Fibroblast of lung (primary cell): ENCODE data around the gene CAMTA1. TPM values are rescaled to one million over a fixed set of nuclear protein-coding genes. Genes with fewer than 3 reads are reported as not detected.

Experiments
- DNase-seq, 2 donors: peaks; one replicate each; pipeline versions ENCODE4 v3.0.0 to v3.0.0-alpha.2; 2010; ENCODE audit warnings: low read depth in 2 of 2
- H2AFZ ChIP-seq: 2 replicates; pipeline ENCODE4 v1.5.1; 2012; ENCODE audit warnings: low read length, control low read depth, inconsistent platforms
- H3K27ac ChIP-seq: 2 replicates; pipeline ENCODE4 v1.5.1; 2011; ENCODE audit warnings: low read length, control low read depth; ENCODE audit not compliant: insufficient read depth
- H3K27me3 ChIP-seq: 2 replicates; pipeline ENCODE4 v1.5.1; 2011; ENCODE audit warnings: mild to moderate bottlenecking, low read length; ENCODE audit not compliant: control insufficient read depth, insufficient read depth
- H3K36me3 ChIP-seq: 2 replicates; pipeline ENCODE4 v1.5.1; 2011; ENCODE audit warnings: low read length; ENCODE audit not compliant: control insufficient read depth, insufficient read depth
- H3K4me1 ChIP-seq: 2 replicates; pipeline ENCODE4 v1.5.1; 2011; ENCODE audit warnings: low read length; ENCODE audit not compliant: control insufficient read depth, insufficient read depth; ENCODE audit errors: extremely low read depth
- H3K4me2 ChIP-seq: 2 replicates; pipeline ENCODE4 v1.5.1; 2011; ENCODE audit warnings: low read length, control low read depth; ENCODE audit not compliant: insufficient read depth; ENCODE audit errors: extremely low read depth
- H3K4me3 ChIP-seq, 4 experiments: fragments of 200-600 bp in 1 of 4; sonication (generic) in 1 of 4; replicated peaks in 1 of 4; 2 replicates each; pipeline ENCODE4 v1.5.1; 2011 to 2016; ENCODE audit warnings: low read length in 4 of 4, low read depth in 3 of 4, mild to moderate bottlenecking in 3 of 4, control low read depth in 2 of 4, inconsistent platforms in 1 of 4, mixed read lengths in 1 of 4; ENCODE audit not compliant: insufficient read depth in 1 of 4; ENCODE audit errors: control extremely low read depth in 1 of 4
- H3K79me2 ChIP-seq: 2 replicates; pipeline ENCODE4 v1.5.1; 2012; ENCODE audit warnings: mild to moderate bottlenecking, low read length, inconsistent platforms; ENCODE audit not compliant: control insufficient read depth, insufficient read depth
- H3K9ac ChIP-seq: 2 replicates; pipeline ENCODE4 v1.5.1; 2011; ENCODE audit warnings: mild to moderate bottlenecking, low read length, control low read depth; ENCODE audit not compliant: insufficient read depth
- H3K9me3 ChIP-seq: 2 replicates; pipeline ENCODE4 v1.5.1; 2012; ENCODE audit warnings: low read depth, low read length; ENCODE audit not compliant: control insufficient read depth, insufficient read depth
- H4K20me1 ChIP-seq: 2 replicates; pipeline ENCODE4 v1.5.1; 2011; ENCODE audit warnings: low read length; ENCODE audit not compliant: control insufficient read depth, insufficient read depth; ENCODE audit errors: extremely low read depth
- EZH2 ChIP-seq: IDR thresholded peaks from 2 replicates; pipeline ENCODE4 v1.5.1; 2012; ENCODE audit warnings: low read length, control low read depth, mild to moderate bottlenecking; ENCODE audit errors: missing control alignments
- polyA plus RNA-seq, 2 donors: library from polyadenylated mRNA; depleted of rRNA in 1 of 2; stranded (reverse) in 1 of 2; unstranded in 1 of 2; fragments of >200 nt; gene quantifications; 2 replicates each; pipeline ENCODE4 v1.2.1, GENCODE V29; 2011 to 2012; ENCODE audit warnings: missing spikeins in 1 of 2
- total RNA-seq: library from RNA; depleted of rRNA; stranded (reverse); fragments of >200 nt; gene quantifications from 2 replicates; pipeline ENCODE4 v1.2.1, GENCODE V29; 2014
- TF ChIP-seq, protein P1 (sequence below), 2 donors: IDR thresholded peaks in 1 of 2; conservative IDR thresholded peaks in 1 of 2; 1 replicate in 1 of 2; 2 replicates in 1 of 2; pipeline ENCODE4 v1.5.1; 2011 to 2012; ENCODE audit warnings: low read length in 2 of 2, control low read depth in 1 of 2, inconsistent platforms in 1 of 2, low read depth in 1 of 2, mild to moderate bottlenecking in 1 of 2

Gene CAMTA1
- total and polyA plus RNA-seq, 2 donors (not counting 1 experiment from before 2014, with no cell fraction given) = 47.6 to 86.0 TPM

DNA sequence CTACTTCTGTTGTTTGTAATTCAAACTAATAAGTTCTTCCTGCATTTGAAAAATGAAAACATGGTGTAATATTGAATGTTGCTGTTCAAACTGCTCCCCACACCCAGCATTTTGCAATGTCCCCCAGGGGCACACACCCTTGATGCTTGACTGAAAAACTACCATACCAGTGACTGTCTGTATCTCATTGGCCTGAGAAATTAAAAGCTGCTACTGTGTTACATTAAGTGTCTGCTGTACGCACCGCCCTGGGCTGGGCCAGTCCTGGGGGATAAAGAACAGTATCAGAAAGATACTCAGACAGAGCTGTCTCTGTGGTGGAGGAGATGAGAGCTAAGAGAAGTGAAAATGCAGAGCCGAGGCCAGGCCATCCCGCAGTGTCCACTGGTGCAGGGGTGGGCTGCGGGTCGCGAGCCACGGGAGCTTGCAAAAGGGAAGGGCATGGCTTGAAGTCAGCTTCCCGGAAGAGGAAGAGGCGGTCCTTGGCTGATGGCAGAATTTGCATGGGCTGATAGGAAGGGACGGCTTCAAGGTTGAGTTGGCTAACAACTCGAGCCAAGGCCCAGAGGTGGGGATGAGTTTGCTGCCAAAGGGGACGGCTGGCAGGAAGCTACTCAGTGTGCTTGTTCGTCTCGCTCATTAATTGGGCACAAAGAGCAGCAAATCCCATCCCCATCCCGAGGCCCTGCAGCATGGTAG lies 656.0 kb downstream of the CAMTA1 start:
- Histone ChIP-seq H3K4me1 (no peaks in the 10 kb centered on the region), H3K27ac (no peak overlapping the region), H4K20me1 (no peaks in the 10 kb centered on the region), H3K9me3 (no peaks in the 10 kb centered on the region), H3K9ac (no peak overlapping the region), H3K79me2 (no peaks in the 10 kb centered on the region), H3K4me2 (no peak overlapping the region), H2AFZ (no peak overlapping the region), H3K36me3 (no peaks in the 10 kb centered on the region), H3K27me3 (no peaks in the 10 kb centered on the region), H3K4me3 (no peak overlapping the region)
- no peak for DNase-seq
- TF ChIP-seq, protein P1, sequence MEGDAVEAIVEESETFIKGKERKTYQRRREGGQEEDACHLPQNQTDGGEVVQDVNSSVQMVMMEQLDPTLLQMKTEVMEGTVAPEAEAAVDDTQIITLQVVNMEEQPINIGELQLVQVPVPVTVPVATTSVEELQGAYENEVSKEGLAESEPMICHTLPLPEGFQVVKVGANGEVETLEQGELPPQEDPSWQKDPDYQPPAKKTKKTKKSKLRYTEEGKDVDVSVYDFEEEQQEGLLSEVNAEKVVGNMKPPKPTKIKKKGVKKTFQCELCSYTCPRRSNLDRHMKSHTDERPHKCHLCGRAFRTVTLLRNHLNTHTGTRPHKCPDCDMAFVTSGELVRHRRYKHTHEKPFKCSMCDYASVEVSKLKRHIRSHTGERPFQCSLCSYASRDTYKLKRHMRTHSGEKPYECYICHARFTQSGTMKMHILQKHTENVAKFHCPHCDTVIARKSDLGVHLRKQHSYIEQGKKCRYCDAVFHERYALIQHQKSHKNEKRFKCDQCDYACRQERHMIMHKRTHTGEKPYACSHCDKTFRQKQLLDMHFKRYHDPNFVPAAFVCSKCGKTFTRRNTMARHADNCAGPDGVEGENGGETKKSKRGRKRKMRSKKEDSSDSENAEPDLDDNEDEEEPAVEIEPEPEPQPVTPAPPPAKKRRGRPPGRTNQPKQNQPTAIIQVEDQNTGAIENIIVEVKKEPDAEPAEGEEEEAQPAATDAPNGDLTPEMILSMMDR (conservative IDR thresholded peaks at IDR 0.05 in 1 of 2, IDR thresholded peaks at IDR 0.05 in 1 of 2; ENCODE audit: low read depth in 1 of 2, low read length in 2 of 2) = no peak
- TF ChIP-seq EZH2 = no peak

DNA sequence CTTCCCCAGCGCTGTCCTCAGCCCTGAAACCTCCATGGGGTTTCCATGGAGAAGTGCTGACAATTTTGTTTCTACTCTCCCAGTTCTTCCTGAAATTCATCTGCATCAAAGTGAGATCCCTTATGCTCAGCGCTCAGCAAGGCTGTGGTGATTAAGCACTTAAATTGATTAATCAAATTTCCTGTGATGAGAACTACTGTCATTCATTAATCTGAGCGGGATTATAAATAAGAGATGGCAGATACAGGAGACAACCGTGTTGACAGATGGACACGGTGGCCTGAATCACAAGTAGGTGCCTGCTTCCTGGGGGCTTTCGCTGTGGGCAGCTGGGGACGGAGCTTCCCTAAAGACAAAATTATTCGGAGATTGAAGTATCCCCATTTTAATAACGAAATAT lies 656.8 kb downstream of the CAMTA1 start:
- Histone ChIP-seq H3K79me2 (no peaks in the 10 kb centered on the region), H4K20me1 (no peaks in the 10 kb centered on the region), H3K4me3 (no peak overlapping the region), H3K9ac (no peak overlapping the region), H3K36me3 (no peaks in the 10 kb centered on the region), H2AFZ (no peak overlapping the region), H3K4me1 (no peaks in the 10 kb centered on the region), H3K27me3 (no peaks in the 10 kb centered on the region), H3K9me3 (no peaks in the 10 kb centered on the region), H3K4me2 (no peak overlapping the region), H3K27ac (no peak overlapping the region)
- TF ChIP-seq, protein P1 (conservative IDR thresholded peaks at IDR 0.05 in 1 of 2, IDR thresholded peaks at IDR 0.05 in 1 of 2; ENCODE audit: low read depth in 1 of 2, low read length in 2 of 2) = no peak
- no peak for TF ChIP-seq EZH2
- no peak for DNase-seq

DNA sequence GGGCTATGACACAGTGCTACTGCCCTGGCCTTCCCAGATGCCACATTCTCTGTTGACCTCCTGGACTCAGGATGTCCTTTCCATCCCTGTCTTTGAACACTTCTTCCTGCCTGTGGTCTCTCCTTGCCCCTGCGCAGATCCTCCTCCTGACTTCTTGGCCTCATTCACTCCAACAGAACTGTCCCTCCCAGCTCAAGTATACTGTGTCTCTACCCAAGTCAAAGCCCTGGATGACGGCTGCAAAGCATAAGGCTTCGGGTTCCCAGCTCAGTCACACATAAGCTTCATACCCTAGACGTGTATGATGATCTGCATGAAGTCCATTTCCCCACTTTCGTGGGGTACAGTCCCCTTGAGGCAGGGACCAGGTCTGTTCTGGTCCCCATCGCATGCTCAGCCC lies 657.7 kb downstream of the CAMTA1 start:
- H4K20me1 ChIP-seq = no peaks in the 10 kb centered on the region
- no peak for DNase-seq
- TF ChIP-seq, protein P1 (conservative IDR thresholded peaks at IDR 0.05 in 1 of 2, IDR thresholded peaks at IDR 0.05 in 1 of 2; ENCODE audit: low read depth in 1 of 2, low read length in 2 of 2) = no peak
- TF ChIP-seq EZH2 = no peak

More for the DNA sequence above, 657.7 kb downstream of the CAMTA1 start:
- H2AFZ ChIP-seq = no peak overlapping the region
- H3K4me2 ChIP-seq = no peak overlapping the region
- H3K79me2 ChIP-seq = no peaks in the 10 kb centered on the region
- H3K36me3 ChIP-seq = no peaks in the 10 kb centered on the region
- no peak overlapping the region for H3K4me3 ChIP-seq
- H3K9me3 ChIP-seq = no peaks in the 10 kb centered on the region
- no peaks in the 10 kb centered on the region for H3K4me1 ChIP-seq
- H3K27ac ChIP-seq = no peak overlapping the region
- H3K9ac ChIP-seq = no peak overlapping the region
- H3K27me3 ChIP-seq = no peaks in the 10 kb centered on the region
